Measurements from ENCODE around the gene GRPEL1.
A peak's percentile ranks its signal among the peaks of the same experiment; 100 is the strongest.

Gene GRPEL1

DNA sequence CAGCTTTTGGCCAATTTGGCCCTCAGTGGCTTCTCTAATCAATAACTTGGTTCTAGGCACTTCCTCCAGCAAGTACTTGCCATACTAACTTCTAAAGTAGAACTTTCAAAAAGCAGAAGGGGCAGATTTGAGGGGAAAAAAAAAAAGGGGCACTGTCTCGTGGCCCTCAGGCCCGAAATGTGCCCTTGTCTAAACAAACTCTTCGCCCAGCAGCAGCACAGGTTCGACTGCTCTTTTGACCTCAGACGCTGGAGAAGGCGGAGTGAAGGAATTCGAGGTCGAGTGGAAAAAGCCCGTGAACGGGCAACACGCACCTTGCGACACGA is 775 bp downstream of the GRPEL1 start:
- Histone ChIP-seq H3K27ac (peak overlapping the region; percentile 92), H3K27me3 (peaks cover 16% of the 10 kb centered on the region), H3K9me3 (no peaks in the 10 kb centered on the region), H3K36me3 (peaks cover 1% of the 10 kb centered on the region), H3K4me3 (ENCODE audit: low read depth in 1 of 2, low read length in 1 of 2) (peak overlapping the region; percentile 95 to 96), H3K4me1 (ENCODE audit: control insufficient read depth in 1 of 2, insufficient read depth in 1 of 2, low read depth in 1 of 2, low read length in 1 of 2) (peaks cover 45 to 53% of the 10 kb centered on the region in 2 experiments)
- TF ChIP-seq CTCF (IDR thresholded peaks at IDR 0.05), result no peak

- no peaks in the 10 kb centered on the region for H3K9me3 ChIP-seq
- peaks cover 48 to 57% of the 10 kb centered on the region in 2 experiments for H3K4me1 ChIP-seq (ENCODE audit: control insufficient read depth in 1 of 2, insufficient read depth in 1 of 2, low read depth in 1 of 2, low read length in 1 of 2)
- peaks cover 6% of the 10 kb centered on the region for H3K36me3 ChIP-seq
- peak overlapping the region; percentile 92 for H3K27ac ChIP-seq
- TF ChIP-seq CTCF (IDR thresholded peaks at IDR 0.05), result no peak
- H3K27me3 ChIP-seq, result peaks cover 10% of the 10 kb centered on the region
- H3K4me3 ChIP-seq (ENCODE audit: low read depth in 1 of 2, low read length in 1 of 2), result peak overlapping the region; percentile 95 to 96
These were observed 1.4 kb downstream of the GRPEL1 start for GRCh38 chr4:7066493-7066892.

DNA sequence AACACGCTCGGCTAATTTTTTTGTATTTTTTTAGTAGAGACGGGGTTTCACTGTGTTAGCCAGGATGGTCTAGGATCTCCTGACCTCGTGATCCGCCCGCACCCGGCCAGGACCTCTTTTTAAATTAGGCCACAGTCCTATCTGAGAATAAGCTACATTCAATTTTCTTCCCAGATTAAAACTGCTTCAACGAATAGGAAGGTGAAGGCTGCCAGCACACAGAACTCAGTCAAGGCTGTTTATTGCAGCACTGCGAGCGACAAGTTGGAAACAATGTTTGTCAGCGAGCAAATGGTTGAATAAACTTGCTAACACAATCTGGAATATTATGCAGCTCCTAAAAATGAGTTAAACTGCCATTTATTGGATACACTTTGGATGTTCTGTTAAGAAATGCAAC is 1.9 kb downstream of the GRPEL1 start:
- Histone ChIP-seq H3K4me3 (ENCODE audit: low read depth in 1 of 2, low read length in 1 of 2) (peak overlapping the region; percentile 95 to 96), H3K27me3 (peaks cover 5% of the 10 kb centered on the region), H3K27ac (peak overlapping the region; percentile 92), H3K9me3 (no peaks in the 10 kb centered on the region), H3K4me1 (ENCODE audit: control insufficient read depth in 1 of 2, insufficient read depth in 1 of 2, low read depth in 1 of 2, low read length in 1 of 2) (peaks cover 53 to 62% of the 10 kb centered on the region in 2 experiments), H3K36me3 (peaks cover 6% of the 10 kb centered on the region)
- TF ChIP-seq CTCF (IDR thresholded peaks at IDR 0.05), result no peak

DNA sequence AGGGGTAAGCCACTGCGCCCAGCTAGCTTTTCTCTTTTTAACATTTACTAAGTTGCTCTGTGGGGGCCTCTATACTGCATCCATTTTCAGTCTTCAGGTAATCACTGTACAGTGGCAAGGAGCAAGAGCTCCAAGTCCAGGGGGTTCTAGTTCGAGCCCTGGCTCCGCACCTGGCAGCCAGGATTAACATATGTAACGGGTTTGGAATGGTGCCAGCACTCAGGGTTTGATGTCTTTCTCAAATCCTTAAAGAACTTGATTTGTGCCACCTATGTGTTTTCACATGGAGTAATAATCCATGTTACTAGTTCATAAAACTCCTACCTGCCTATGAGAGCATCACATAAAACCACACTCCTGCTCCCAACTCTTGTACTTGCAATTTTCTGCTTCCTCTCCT is 4.5 kb downstream of the GRPEL1 start:
- no peaks in the 10 kb centered on the region for H3K9me3 ChIP-seq
- H3K4me1 ChIP-seq (ENCODE audit: control insufficient read depth in 1 of 2, insufficient read depth in 1 of 2, low read depth in 1 of 2, low read length in 1 of 2), result peaks cover 63 to 69% of the 10 kb centered on the region in 2 experiments
- no peak overlapping the region for H3K27ac ChIP-seq
- no peak for TF ChIP-seq CTCF (IDR thresholded peaks at IDR 0.05)
- H3K27me3 ChIP-seq, result no peaks in the 10 kb centered on the region
- H3K4me3 ChIP-seq (ENCODE audit: low read depth in 1 of 2, low read length in 1 of 2), result no peak overlapping the region
- peaks cover 6% of the 10 kb centered on the region for H3K36me3 ChIP-seq

GRCh38 chr4:7062816-7063215 is 5.0 kb downstream of the GRPEL1 start:
- peak overlapping the region; percentile 27 for H3K27ac ChIP-seq
- peaks cover 6% of the 10 kb centered on the region for H3K36me3 ChIP-seq
- no peaks in the 10 kb centered on the region for H3K27me3 ChIP-seq
- H3K4me3 ChIP-seq (ENCODE audit: low read depth in 1 of 2, low read length in 1 of 2), result no peak overlapping the region
- no peak for TF ChIP-seq CTCF (IDR thresholded peaks at IDR 0.05)
- H3K9me3 ChIP-seq, result no peaks in the 10 kb centered on the region
- peaks cover 68 to 72% of the 10 kb centered on the region in 2 experiments for H3K4me1 ChIP-seq (ENCODE audit: control insufficient read depth in 1 of 2, insufficient read depth in 1 of 2, low read depth in 1 of 2, low read length in 1 of 2)

DNA sequence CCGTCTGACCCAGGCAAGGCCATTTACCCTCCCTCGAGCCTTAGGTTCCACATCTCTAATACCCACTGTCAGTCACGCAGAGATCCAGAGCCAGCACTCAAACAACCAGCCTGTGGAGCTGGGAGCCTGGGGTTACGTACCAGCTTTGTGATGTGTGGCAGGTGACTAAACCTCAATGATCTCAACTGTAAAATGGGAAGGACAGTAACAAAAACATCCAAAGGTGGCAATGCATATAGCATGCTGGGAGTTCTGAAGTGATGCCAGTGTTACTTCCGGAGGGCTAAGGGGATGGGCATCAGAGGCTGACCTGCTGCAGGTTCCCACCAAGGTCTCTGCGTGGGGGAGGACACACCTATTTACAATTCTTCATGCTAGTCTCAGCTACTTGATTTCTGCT is 6.0 kb downstream of the GRPEL1 start:
- Histone ChIP-seq H3K9me3 (no peaks in the 10 kb centered on the region), H3K36me3 (peaks cover 11% of the 10 kb centered on the region), H3K27me3 (no peaks in the 10 kb centered on the region), H3K27ac (peak overlapping the region; percentile 83), H3K4me3 (ENCODE audit: low read depth in 1 of 2, low read length in 1 of 2) (no peak overlapping the region), H3K4me1 (ENCODE audit: control insufficient read depth in 1 of 2, insufficient read depth in 1 of 2, low read depth in 1 of 2, low read length in 1 of 2) (peaks cover 64 to 65% of the 10 kb centered on the region in 2 experiments)
- TF ChIP-seq CTCF (IDR thresholded peaks at IDR 0.05), result no peak

All from neutrophil (primary cell).